Stimulated activated effector memory CD8-positive, alpha-beta T cell treated with anti-CD3 and anti-CD28 coated beads, Interleukin-12 subunit alpha, Interleukin-12 subunit beta, amount 100 ng/mL, for 72 hours (primary cell): ENCODE results near the gene HSD17B12.

Experiments used
- ATAC-seq: fragments of 150-1000 bp; cut with Tn5 transposase; 2 replicates; pipeline ENCODE4 v1.10.0; 2021
- DNase-seq, 2 donors: peaks; one replicate each; pipeline ENCODE4 v3.0.0; 2021 to 2022; ENCODE audit warnings: low spot score in 2 of 2
- H3K27ac Mint-ChIP-seq: one replicate; pipeline ENCODE4 v1.8.0; 2022; ENCODE audit warnings: mild to moderate bottlenecking, mixed read lengths
- H3K36me3 Mint-ChIP-seq: one replicate; pipeline ENCODE4 v1.8.0; 2022; ENCODE audit warnings: mild to moderate bottlenecking, mixed read lengths
- H3K4me1 Mint-ChIP-seq: one replicate; pipeline ENCODE4 v1.8.0; 2022; ENCODE audit warnings: mixed read lengths
- H3K4me3 Mint-ChIP-seq: one replicate; pipeline ENCODE4 v1.8.0; 2022; ENCODE audit warnings: mild to moderate bottlenecking, mixed read lengths
- H3K9me3 Mint-ChIP-seq: one replicate; pipeline ENCODE4 v1.8.0; 2022; ENCODE audit warnings: mixed read lengths

The HSD17B12 gene

DNA sequence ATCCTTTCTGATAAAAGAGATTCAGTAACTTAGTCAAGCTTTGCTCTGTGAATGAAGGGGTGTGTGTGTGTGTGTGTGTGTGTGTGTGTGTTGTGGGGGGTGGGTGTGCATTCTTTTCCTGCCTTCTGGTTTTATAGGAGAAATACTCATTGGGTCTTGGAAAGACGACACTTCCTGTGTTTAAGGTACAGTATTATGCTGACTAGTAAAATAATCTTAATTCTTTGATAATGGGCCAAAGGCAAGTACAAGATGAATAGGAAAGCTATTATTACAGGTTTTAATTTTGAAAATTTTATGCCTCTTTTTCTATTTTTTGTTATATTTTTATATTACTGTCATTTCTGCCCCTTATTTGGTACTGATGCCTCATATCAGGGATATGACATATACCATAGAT lies 26.1 kb downstream of the HSD17B12 start:
- no peak for DNase-seq
- no peak overlapping the region for H3K4me3 Mint-ChIP-seq
- H3K4me1 Mint-ChIP-seq: peaks cover 5% of the 10 kb centered on the region
- H3K27ac Mint-ChIP-seq: no peak overlapping the region
- no peaks in the 10 kb centered on the region for H3K36me3 Mint-ChIP-seq
- no peaks in the 10 kb centered on the region for H3K9me3 Mint-ChIP-seq
- no peak for ATAC-seq

DNA sequence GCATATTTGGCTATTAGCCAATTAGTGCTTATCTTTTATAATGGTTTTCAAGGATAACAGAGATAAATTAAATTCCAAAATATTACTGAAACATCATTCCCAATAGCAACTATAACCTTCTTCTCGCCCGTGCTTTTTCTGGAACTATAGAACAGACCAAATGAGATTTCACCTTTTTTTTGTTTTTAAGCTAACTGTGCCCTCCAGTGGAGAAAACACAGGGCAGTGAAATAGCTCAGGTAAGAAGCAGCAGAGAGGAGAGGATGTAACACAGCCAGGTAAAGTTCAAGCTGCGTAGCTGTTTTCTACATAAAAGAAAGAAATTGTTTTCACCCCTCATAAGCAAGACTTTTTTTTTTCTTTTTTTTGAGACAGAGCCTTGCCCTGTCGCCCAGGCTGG lies 28.2 kb downstream of the HSD17B12 start:
- no peaks in the 10 kb centered on the region for H3K36me3 Mint-ChIP-seq
- H3K27ac Mint-ChIP-seq: no peak overlapping the region
- no peaks in the 10 kb centered on the region for H3K9me3 Mint-ChIP-seq
- no peak overlapping the region for H3K4me3 Mint-ChIP-seq
- ATAC-seq: no peak
- no peak for DNase-seq
- H3K4me1 Mint-ChIP-seq: peaks cover 11% of the 10 kb centered on the region

DNA sequence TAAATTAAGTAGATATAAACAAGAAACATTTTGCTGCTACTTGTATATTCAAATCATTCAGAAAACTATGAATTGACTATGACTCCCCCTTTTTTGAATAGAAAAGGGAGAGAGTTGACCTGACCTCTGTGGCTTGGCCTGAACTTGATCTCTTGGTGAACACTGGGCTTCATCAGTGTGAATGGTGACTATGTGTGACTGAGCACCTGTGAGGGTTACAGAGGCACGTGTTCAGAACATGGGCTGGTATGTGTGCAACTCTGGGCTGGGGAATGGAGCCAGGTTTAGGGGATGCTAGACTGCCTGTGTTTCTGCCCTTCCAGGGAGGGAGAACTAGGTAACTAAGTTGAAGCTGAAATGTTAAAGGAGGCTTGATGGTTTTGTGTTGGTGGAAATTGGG lies 29.2 kb downstream of the HSD17B12 start:
- Mint-ChIP-seq H3K36me3 (no peaks in the 10 kb centered on the region), H3K4me1 (peaks cover 6% of the 10 kb centered on the region), H3K27ac (no peak overlapping the region), H3K9me3 (no peaks in the 10 kb centered on the region), H3K4me3 (no peak overlapping the region)
- ATAC-seq (no peak), DNase-seq (no peak)

DNA sequence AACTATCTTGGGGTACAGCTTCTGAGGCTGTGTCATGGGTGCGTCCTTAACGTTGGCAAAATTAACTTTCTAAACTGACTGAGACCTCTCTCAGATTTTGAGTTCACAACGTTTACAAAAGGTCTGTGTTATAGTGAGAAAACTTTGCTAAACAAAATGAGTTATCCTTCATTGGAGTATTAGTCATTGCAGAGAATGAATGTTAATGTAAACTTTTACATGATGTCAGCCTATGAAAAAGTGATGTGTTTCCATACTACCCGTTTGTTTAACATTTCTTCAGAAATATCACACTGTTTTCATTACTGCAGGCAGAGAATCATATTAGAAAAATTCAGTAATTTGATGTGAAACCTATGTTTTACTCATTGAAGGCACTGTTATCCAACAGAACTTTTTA lies 32.1 kb downstream of the HSD17B12 start:
- no peaks in the 10 kb centered on the region for H3K36me3 Mint-ChIP-seq

DNA sequence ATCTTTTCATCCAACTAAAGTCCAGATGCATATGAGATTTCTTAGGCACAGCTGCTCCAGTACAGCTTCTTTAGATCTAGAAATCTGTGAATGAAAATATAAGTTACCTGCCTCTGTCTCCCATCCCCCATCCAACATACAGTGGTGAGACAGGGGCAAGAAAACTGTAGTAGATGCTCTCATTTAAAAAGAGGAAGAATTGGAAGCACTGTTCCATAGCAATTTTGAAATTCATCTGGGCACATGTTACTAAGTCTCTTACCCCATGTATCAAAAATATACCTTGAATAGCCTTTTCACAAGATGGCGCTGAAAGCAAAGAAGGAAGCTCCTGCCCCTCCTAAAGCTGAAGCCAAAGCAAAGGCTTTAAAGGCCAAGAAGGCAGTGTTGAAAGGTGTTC lies 37.8 kb downstream of the HSD17B12 start:
- Mint-ChIP-seq H3K4me1 (no peaks in the 10 kb centered on the region), H3K27ac (no peak overlapping the region), H3K36me3 (no peaks in the 10 kb centered on the region), H3K9me3 (no peaks in the 10 kb centered on the region), H3K4me3 (no peak overlapping the region)
- DNase-seq (no peak), ATAC-seq (no peak)

More for the DNA sequence above, 32.1 kb downstream of the HSD17B12 start:
- peaks cover 6% of the 10 kb centered on the region for H3K4me1 Mint-ChIP-seq
- no peak overlapping the region for H3K4me3 Mint-ChIP-seq
- no peak for DNase-seq
- peak; percentile 58 for ATAC-seq
- H3K9me3 Mint-ChIP-seq: no peaks in the 10 kb centered on the region
- H3K27ac Mint-ChIP-seq: no peak overlapping the region

DNA sequence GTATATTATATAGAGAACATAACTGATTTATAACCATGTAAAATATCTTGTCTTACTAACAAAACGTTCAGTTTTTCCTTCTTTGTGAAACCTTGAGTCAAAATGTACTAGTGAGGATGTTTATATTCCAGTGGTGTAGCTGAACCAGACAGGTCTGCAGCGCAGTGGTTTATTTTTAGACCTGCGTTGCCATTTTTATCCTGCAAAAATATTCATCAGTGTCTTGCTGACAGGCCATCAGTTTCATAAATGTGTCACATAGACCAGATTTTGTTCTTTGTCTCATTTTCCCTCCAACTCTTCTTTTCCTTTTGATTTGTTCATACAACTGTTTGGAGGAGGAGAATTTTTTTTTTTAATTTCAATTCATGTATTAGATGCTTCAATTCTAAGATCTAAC lies 43.1 kb downstream of the HSD17B12 start:
- H3K4me3 Mint-ChIP-seq: no peak overlapping the region
- H3K9me3 Mint-ChIP-seq: no peaks in the 10 kb centered on the region
- DNase-seq (no peak), ATAC-seq (no peak)
- H3K36me3 Mint-ChIP-seq: no peaks in the 10 kb centered on the region
- H3K4me1 Mint-ChIP-seq: no peaks in the 10 kb centered on the region
- H3K27ac Mint-ChIP-seq: no peak overlapping the region

DNA sequence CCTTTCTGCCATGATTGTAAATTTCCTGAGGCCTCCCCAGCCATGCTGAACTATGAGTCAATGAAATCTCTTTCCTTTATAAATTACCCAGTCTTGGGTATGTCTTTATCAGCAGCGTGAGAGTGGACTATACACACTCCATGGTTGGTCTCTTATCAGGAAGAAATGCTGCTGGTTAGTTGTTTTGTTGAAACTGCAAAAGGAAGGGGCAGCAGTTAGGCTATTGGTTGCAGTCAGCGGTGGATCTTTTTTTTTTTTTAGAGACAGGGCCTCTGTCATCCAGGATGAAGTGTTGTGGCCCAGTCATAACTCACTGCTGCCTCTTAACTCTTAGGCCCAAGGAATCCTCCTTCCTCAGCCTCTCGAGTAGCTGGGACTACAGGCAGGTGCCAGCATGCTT lies 51.7 kb downstream of the HSD17B12 start:
- DNase-seq (no peak), ATAC-seq (no peak)
- Mint-ChIP-seq H3K27ac (no peak overlapping the region), H3K36me3 (peaks cover 11% of the 10 kb centered on the region), H3K9me3 (peaks cover 3% of the 10 kb centered on the region), H3K4me1 (peaks cover 18% of the 10 kb centered on the region), H3K4me3 (no peak overlapping the region)

DNA sequence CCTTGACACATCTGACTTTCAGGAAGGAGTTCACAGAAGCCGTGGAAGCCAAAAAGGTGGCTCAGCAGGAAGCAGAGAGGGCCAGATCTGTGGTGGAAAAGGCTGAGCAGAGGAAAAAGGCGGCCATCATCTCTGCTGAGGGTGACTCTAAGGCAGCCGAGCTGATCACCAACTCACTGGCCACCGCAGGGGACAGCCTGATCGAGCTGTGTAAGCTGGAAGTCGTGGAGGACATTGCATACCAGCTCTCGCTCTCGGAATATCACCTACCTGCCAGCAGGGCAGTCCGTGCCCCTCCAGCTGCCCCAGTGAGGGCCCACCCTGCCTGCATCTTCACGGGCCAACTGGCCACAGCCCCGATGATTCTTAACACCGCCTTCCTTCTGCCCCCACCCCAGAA lies 53.7 kb downstream of the HSD17B12 start:
- no peak overlapping the region for H3K4me3 Mint-ChIP-seq
- ATAC-seq (no peak), DNase-seq (no peak)
- no peak overlapping the region for H3K27ac Mint-ChIP-seq
- H3K9me3 Mint-ChIP-seq: peaks cover 3% of the 10 kb centered on the region
- H3K36me3 Mint-ChIP-seq: peaks cover 11% of the 10 kb centered on the region
- H3K4me1 Mint-ChIP-seq: peaks cover 18% of the 10 kb centered on the region

DNA sequence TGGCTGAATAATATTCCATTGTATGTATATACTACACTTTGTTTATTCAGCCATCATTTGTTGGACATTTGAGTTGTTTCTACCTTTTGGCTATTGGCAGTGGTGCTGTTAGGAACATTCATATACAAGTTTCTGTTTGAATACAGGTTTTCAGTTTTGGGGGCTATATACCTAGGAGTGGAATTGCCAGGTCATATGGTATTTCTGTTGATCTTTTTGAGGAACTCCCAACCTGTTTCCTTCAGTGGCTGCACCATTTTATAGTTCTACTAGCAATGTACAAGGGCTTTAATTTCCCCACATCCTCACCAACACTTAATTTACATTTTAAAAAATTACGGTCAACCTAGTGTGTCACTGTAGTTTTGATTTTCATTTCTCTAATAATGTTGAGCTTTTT lies 54.6 kb downstream of the HSD17B12 start:
- H3K36me3 Mint-ChIP-seq: peaks cover 11% of the 10 kb centered on the region
- ATAC-seq (no peak), DNase-seq (no peak)
- H3K4me3 Mint-ChIP-seq: no peak overlapping the region
- H3K9me3 Mint-ChIP-seq: peaks cover 3% of the 10 kb centered on the region
- no peak overlapping the region for H3K27ac Mint-ChIP-seq
- peaks cover 18% of the 10 kb centered on the region for H3K4me1 Mint-ChIP-seq

DNA sequence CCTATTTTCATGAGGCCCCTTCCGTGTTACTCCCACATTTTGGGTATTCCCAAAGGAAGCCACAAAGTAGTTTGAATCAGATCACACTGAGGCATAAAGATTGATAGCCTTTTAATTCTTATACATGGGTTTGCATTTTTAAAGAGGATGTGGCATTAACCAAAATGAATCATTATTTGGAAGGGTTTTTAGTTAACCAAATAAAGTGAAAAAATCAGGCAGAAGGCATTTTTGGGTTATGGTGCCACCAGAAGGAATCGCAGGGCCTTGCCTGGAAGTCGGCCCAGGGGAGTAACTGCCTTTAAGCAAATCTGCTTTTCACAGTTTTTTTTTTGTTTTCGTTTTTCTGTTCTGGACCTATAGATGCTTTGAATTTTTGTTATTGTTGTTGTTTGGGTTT lies 55.4 kb downstream of the HSD17B12 start:
- ATAC-seq: no peak
- H3K27ac Mint-ChIP-seq: no peak overlapping the region
- peaks cover 18% of the 10 kb centered on the region for H3K4me1 Mint-ChIP-seq
- H3K4me3 Mint-ChIP-seq: no peak overlapping the region
- H3K36me3 Mint-ChIP-seq: peaks cover 11% of the 10 kb centered on the region
- peaks cover 3% of the 10 kb centered on the region for H3K9me3 Mint-ChIP-seq
- DNase-seq: no peak

DNA sequence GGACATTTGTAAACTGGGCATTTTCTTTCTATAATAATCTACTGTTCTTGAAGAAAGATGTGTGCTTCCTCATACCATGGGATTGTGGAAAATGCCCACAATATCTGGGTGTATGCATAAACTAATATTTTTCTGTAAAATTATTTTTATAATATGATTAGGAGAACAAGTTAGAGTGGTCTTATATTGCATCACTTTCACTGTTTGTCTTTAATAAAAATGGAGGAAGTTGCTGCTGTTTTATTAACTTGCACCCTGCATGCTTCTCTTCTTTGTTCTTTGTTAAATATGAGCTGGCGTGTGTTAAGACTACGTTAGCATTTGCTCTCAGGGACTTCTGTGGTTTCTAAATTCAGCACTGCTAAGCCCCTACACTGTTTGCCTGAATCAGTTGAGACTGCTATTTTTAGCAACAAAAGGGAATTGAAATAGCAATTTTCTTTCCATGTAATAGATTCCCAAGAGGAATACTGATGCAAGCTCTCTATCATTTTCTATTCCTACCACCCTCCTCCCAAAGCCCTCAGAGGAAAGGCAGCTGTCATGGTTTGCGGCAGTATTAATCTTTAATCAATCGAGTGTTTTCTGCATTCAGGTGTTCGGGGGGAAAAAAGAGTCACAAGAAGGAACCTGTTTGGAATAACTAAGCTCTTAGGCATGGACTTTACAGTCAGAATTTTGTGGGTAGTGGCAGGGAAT lies 56.1 kb downstream of the HSD17B12 start:
- no peak overlapping the region for H3K27ac Mint-ChIP-seq

DNA sequence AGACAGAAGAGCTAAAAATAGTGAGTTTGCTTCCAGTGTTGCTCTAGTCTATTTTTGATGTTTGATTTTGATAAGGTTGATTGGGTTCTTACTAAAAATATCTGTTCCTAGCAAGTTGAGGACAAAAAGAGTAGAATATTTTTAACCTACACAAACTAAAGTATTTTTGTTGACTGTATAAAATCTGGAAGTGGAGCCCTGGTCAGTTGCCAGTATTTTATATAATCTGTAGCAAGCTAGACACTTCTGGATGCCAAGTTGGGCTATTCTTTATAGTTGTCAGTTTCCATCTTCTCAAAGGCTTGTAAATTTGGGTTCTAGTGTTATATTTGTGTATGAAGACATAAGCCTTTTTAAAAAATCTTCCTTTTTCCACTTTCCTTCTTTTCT lies 56.7 kb downstream of the HSD17B12 start:
- Mint-ChIP-seq H3K9me3 (peaks cover 3% of the 10 kb centered on the region), H3K27ac (no peak overlapping the region), H3K4me3 (no peak overlapping the region), H3K4me1 (peaks cover 18% of the 10 kb centered on the region), H3K36me3 (peaks cover 11% of the 10 kb centered on the region)
- DNase-seq (no peak), ATAC-seq (no peak)

More for the DNA sequence above, 56.1 kb downstream of the HSD17B12 start:
- no peak for DNase-seq
- Mint-ChIP-seq H3K36me3 (peaks cover 11% of the 10 kb centered on the region), H3K9me3 (peaks cover 3% of the 10 kb centered on the region), H3K4me3 (no peak overlapping the region), H3K4me1 (peaks cover 18% of the 10 kb centered on the region)
- no peak for ATAC-seq

DNA sequence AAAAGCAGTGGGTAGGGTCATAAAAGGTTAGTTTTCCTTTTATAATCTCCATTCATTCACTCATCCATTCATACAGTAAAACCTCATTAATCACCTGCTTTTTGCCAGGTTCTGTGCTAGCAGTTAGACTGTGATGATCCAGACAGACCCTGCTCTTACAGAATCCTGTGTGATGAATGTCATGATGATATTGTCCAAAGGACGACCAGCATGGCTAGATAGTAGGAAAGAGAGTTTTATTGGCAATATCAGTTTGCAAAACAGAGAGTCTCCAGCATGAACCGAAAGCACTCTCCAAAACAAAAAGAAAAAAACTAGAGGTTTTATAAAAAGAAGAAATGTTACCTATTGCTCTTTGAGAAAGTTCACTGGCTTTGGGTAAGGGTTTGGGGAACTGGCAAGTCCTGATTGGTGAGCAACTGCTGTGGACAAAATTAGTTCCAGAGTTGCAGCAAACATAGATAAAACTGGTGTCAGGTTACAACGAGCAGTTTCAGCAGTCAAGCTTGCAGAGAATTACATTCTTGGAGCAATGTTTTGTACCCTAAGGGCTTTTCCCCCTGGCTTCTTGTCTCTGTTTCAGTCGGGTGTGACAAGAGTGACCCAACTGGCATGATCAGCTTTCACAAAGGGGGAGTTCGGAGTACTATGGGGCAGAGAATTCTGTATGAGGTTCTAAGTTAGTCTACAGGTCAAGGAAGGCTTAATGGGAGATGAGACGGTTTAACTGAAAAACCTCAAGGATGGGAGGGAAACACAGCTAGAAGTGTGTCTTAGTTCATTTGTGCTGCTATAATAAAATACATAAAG lies 58.3 kb downstream of the HSD17B12 start:
- ATAC-seq (no peak), DNase-seq (no peak)
- peaks cover 6% of the 10 kb centered on the region for H3K9me3 Mint-ChIP-seq
- H3K4me1 Mint-ChIP-seq: peaks cover 18% of the 10 kb centered on the region
- H3K36me3 Mint-ChIP-seq: peaks cover 6% of the 10 kb centered on the region
- H3K4me3 Mint-ChIP-seq: no peak overlapping the region
- H3K27ac Mint-ChIP-seq: no peak overlapping the region

DNA sequence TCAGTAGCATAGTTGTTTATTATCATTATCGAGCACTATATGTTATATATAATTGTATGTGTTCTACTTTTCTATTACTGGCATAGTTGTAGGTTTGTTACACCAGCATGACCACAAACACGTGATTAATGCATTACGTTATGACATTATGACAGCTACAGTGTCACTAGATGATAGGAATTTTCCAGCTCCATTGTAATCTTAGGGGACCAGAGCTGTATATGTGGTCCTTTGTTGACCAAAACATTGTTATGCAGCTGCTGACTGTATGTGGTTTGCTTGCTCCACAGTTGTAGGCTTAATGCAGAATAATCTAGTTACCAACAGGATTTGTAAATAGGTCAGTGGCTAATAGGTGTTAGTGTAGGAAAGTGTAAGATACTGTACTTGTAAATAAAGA lies 66.1 kb downstream of the HSD17B12 start:
- Mint-ChIP-seq H3K4me3 (no peak overlapping the region), H3K4me1 (peaks cover 7% of the 10 kb centered on the region), H3K36me3 (no peaks in the 10 kb centered on the region), H3K9me3 (peaks cover 17% of the 10 kb centered on the region), H3K27ac (no peak overlapping the region)
- no peak for DNase-seq
- ATAC-seq: no peak

DNA sequence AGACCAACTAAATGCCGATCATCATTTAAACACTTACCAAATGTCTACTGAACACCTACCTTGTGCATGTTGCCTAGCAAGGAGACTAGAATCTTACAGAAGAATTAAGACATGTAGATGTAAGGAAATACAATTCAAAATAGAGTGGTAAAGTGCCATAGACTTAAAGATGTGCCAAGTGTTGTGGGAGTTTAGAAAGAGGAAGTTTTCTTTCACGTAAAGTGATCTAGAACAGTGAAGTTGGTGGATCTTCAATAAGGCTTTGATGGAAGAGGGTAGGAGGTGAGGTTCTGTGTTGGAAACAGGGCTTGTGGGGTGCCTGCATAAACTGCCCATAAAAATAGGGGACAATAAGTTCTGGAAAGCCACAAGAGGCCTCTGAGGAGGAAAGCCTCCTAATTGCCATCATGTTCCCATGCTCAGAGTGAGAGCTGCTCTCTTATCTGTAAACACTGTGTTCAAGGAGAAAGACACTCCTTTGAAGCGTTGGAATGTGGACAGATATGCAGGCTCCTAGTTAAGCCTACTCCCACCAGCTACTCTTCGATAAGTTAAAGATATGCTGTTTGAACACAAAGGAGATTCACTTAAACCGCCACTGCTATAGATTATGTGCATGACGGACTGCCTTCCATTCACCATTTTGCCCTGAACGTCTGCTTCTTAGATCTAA lies 66.7 kb downstream of the HSD17B12 start:
- H3K4me3 Mint-ChIP-seq: no peak overlapping the region
- ATAC-seq: no peak
- H3K27ac Mint-ChIP-seq: no peak overlapping the region
- peaks cover 17% of the 10 kb centered on the region for H3K9me3 Mint-ChIP-seq
- H3K36me3 Mint-ChIP-seq: no peaks in the 10 kb centered on the region
- H3K4me1 Mint-ChIP-seq: peaks cover 7% of the 10 kb centered on the region
- DNase-seq: no peak

DNA sequence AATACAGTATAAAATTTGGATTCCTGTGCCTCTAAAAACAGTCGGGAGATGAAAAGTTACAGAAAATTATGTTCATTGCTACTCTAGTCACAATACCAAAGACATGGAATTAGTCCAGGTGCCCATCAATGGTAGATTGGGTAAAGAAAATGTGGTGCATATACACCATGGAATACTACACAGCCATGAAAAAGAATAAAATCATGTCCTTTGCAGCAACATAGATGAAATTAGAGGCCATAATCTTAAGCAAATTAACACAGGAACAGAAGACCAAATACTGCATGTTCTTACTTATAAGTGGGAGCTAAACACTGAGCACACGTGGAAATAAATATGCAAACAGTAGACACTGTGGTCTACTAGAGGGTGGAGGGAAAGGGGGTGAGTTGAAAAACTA lies 67.6 kb downstream of the HSD17B12 start:
- DNase-seq (no peak), ATAC-seq (no peak)
- H3K9me3 Mint-ChIP-seq: peaks cover 17% of the 10 kb centered on the region
- H3K27ac Mint-ChIP-seq: no peak overlapping the region
- H3K4me3 Mint-ChIP-seq: no peak overlapping the region
- no peaks in the 10 kb centered on the region for H3K36me3 Mint-ChIP-seq
- peaks cover 7% of the 10 kb centered on the region for H3K4me1 Mint-ChIP-seq
